Measurements from ENCODE around the gene AAGAB. TPM values are rescaled to one million over a fixed set of nuclear protein-coding genes. Genes with fewer than 3 reads are reported as not detected.

AAGAB gene, protein sequence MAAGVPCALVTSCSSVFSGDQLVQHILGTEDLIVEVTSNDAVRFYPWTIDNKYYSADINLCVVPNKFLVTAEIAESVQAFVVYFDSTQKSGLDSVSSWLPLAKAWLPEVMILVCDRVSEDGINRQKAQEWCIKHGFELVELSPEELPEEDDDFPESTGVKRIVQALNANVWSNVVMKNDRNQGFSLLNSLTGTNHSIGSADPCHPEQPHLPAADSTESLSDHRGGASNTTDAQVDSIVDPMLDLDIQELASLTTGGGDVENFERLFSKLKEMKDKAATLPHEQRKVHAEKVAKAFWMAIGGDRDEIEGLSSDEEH
- total RNA-seq = 10 to 100 TPM; 17.8 to 37.1 (median 22.8) TPM
- polyA plus RNA-seq = 10 to 100 TPM in 1 of 2 donors, 1 to 10 TPM in 1; 7.8 to 25.3 TPM
- long read RNA-seq, donor 1, transcript AAGAB-207 (10 exons, 2,251 nt) = minor isoform, 14 of 166 reads
- long read RNA-seq, donor 1, transcript AAGAB-201 (10 exons, 2,841 nt) = major isoform, 137 of 166 reads
- long read RNA-seq, donor 1, partial matches to known transcripts = 9 of 166 reads
- long read RNA-seq, donor 1, other reads (novel, unspliced or antisense) = 6 of 166 reads
- long read RNA-seq, donor 2, transcript AAGAB-201 (10 exons, 2,841 nt) = major isoform, 23 of 25 reads
- long read RNA-seq, donor 2, partial matches to known transcripts = 0 of 25 reads
- long read RNA-seq, donor 2, other reads (novel, unspliced or antisense) = 0 of 25 reads
- long read RNA-seq, donor 3, transcript AAGAB-201 (10 exons, 2,841 nt) = major isoform, 38 of 45 reads
- long read RNA-seq, donor 3, partial matches to known transcripts = 0 of 45 reads
- long read RNA-seq, donor 3, other reads (novel, unspliced or antisense) = 3 of 45 reads

DNA sequence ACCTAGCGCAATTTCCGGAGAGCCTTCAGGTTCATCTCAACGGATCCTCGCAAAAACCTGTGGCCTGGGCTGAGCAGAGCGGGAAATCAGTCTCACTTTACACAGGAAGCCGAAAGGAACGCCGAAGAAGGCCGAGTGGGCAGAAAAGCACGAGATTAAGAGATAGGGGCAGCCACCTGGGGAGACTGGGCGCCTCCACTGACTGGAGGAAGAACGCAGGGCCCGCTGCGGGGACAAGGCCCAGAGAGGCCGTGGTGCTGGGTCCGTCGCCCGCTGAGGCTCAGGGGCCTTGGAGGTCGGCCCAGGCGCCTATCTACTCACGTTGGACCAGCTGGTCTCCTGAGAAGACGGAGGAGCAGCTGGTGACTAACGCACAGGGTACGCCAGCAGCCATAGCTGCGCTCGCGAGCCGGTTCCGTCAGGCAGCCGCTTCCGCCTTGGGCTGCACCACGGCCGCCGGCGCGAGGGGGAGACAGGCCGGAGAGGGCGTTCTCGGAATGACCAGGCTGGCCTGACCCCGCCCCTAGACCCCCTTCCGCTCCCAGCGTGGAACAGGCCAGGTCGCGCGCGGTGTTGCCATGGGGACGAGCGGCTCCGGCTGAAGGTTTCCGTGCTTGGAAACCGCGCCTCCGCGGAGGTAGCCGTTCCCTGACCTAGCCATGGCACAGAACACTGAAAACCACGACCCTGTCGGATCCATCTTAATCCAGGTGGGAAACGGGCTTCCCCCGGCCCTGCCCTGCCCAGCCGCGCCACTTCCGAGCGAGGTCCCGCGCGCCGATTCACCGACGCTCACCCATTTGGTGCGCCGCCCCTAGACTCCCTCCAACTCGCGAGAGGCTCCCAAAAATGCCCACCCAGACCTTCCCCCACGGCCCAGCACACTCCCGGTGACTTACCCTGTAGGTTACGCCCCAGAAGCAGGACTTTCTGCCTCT is at the start of gene AAGAB, which contains the start of gene IQCH:
TSS of gene AAGAB (minus strand) at position 424 of the 938 bp plus-strand sequence. CDS start at position 394, 30 bp downstream.
TSS of gene IQCH (plus strand) at position 549 of the 938 bp plus-strand sequence. CDS start at position 660, 111 bp downstream.
- WGBS, 3 donors = 0 to 1% (median 0%) methylated on average over 61 to 76 of the region's 76 CpGs
- intact Hi-C loops (cut with DNase I) = loop anchor here in 1 of 4 donors (10.0 kb wide), 1 partner anchor 190 kb away; the partner anchor contains the start of gene SMAD3
- peak within 1 kb of the TSS; percentile 81 for H3K4me3 ChIP-seq
- TF ChIP-seq EP300 (IDR thresholded peaks at IDR 0.05) (no peak), POLR2A (IDR thresholded peaks at IDR 0.05) (peak; percentile 44)
- TF ChIP-seq, protein P1, sequence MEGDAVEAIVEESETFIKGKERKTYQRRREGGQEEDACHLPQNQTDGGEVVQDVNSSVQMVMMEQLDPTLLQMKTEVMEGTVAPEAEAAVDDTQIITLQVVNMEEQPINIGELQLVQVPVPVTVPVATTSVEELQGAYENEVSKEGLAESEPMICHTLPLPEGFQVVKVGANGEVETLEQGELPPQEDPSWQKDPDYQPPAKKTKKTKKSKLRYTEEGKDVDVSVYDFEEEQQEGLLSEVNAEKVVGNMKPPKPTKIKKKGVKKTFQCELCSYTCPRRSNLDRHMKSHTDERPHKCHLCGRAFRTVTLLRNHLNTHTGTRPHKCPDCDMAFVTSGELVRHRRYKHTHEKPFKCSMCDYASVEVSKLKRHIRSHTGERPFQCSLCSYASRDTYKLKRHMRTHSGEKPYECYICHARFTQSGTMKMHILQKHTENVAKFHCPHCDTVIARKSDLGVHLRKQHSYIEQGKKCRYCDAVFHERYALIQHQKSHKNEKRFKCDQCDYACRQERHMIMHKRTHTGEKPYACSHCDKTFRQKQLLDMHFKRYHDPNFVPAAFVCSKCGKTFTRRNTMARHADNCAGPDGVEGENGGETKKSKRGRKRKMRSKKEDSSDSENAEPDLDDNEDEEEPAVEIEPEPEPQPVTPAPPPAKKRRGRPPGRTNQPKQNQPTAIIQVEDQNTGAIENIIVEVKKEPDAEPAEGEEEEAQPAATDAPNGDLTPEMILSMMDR (IDR thresholded peaks at IDR 0.05) = peak in 2 of 3 donors; percentile 27 to 52
- DNase-seq = peak; percentile 97 to 99 (median 98)
- H3K36me3 ChIP-seq = no peaks in the 10 kb centered on the region
- H3K27ac ChIP-seq = peak within 1 kb of the TSS; percentile 10 to 25
- H3K9me3 ChIP-seq = no peaks in the 10 kb centered on the region
- H3K4me1 ChIP-seq (ENCODE audit: insufficient read depth) = peaks cover 5% of the 10 kb centered on the region
- no peaks in the 10 kb centered on the region for H3K27me3 ChIP-seq

DNA sequence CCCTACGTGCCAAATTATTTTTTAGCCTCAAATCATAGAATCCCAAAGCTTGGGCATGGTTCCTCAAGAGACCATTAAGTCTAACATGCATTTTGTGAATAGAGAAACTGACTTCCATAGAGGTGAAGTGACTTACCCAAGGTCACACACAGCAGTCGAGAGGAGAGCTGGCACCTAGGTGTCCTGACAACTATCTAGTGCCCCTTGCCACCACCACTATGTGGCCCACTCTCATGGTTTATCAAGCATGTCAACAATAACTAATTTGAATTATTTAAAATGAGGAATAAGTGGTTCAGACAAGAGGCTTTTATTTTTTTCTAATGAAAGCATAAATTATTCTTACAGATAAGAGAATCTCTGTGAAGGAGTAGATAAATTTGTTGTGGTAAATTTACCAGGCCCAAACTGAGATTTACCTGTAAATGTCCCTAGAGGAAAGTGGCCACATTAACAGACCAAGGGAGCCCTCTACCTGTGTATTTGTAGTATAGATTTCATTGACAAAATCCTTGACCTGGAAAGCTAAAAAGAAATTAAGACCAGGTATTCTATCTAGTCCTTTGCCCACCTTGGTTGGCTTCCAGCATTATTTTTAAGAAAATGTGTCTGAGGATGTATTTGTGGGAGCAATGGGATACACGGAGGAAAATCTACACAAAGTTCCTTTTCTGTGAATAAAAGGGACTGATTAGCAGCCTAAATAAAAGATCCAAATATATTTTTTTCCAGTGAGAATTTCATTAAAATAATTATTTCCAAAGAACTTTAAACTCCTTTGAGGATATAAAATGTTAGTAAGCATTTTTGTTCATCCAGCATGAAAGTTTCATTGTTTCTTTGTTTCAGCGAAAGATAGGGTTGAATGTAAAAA is 49.3 kb upstream of the AAGAB start:
- Histone ChIP-seq H3K9me3 (no peaks in the 10 kb centered on the region), H3K4me3 (no peak overlapping the region), H3K36me3 (no peaks in the 10 kb centered on the region), H3K27me3 (no peaks in the 10 kb centered on the region), H3K27ac (no peak overlapping the region), H3K4me1 (ENCODE audit: insufficient read depth) (no peaks in the 10 kb centered on the region)
- intact Hi-C loops (cut with DNase I) = loop anchor here (2.0 to 5.0 kb wide), 3 partner anchors 355 to 357 kb away; no protein-coding TSS in a partner anchor
- WGBS, 3 donors = 67 to 73% (median 70%) methylated on average over 4 of the region's 4 CpGs
- DNase-seq = peak in 1 of 5 donors; percentile 18
- TF ChIP-seq EP300 (IDR thresholded peaks at IDR 0.05) (no peak), POLR2A (IDR thresholded peaks at IDR 0.05) (no peak)
- TF ChIP-seq, protein P1 (IDR thresholded peaks at IDR 0.05) = peak in 2 of 3 donors; percentile 53 to 67

DNA sequence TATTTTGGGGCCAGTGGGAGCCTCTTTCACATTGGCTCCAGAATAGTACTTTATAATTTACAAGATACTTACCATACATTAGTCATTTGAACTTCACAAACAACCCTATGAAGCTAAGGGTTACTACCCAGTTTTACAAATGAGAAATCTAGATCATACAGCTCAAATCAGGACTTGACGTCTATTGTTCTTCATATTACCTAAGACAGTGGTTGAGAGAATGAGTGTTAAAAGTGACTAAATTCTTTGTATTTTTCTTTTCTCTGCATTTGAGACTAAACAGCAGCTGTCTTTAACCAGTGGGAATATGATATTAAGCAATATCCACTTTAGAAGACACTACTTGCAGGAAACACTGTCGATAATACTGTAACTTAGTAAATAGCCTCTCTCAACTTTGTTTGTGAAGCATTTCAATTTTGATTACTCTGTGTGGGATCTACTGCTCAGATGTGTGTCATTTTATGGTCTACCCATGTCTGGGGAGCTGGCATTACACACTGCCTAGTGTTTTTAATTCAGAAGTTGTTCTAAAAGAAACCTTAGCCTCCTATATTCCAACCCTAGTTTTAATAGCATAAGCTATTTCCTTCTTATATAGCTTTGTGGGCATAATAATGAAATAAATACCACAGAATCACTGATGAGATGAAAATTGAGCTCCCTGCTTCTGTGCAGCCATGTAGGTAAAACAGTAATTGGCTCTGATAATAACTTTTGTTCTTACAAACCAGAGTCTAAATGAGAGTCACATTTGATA is 46.0 kb upstream of the AAGAB start:
- Histone ChIP-seq H3K9me3 (no peaks in the 10 kb centered on the region), H3K36me3 (no peaks in the 10 kb centered on the region), H3K4me3 (no peak overlapping the region), H3K27ac (no peak overlapping the region), H3K27me3 (no peaks in the 10 kb centered on the region), H3K4me1 (ENCODE audit: insufficient read depth) (no peaks in the 10 kb centered on the region)
- TF ChIP-seq EP300 (IDR thresholded peaks at IDR 0.05) (no peak), POLR2A (IDR thresholded peaks at IDR 0.05) (no peak)
- TF ChIP-seq, protein P1 (IDR thresholded peaks at IDR 0.05) = no peak
- intact Hi-C loops (cut with DNase I) = loop anchor here in 2 of 4 donors (5.0 kb wide), 1 partner anchor 353 kb away; no protein-coding TSS in a partner anchor
- 43 to 75% (median 47%) methylated on average over 2 of the region's 2 CpGs for WGBS, 3 donors
- DNase-seq = no peak
